HG02938 (cell line): ENCODE results near the gene RCAN2.

Source experiments
- ATAC-seq: cut with Tn5 transposase; IDR thresholded peaks from one replicate; pipeline ENCODE4 v1.9.1; 2021; ENCODE audit warnings: mild to moderate bottlenecking, moderate library complexity; ENCODE audit not compliant: unreplicated experiment

The RCAN2 gene

GRCh38 chr6:46293641-46294316 is 197.5 kb downstream of the RCAN2 start:
- ATAC-seq, result peak; percentile 80

- ATAC-seq, result no peak
Measured at GRCh38 chr6:46291880-46292279, 199.4 kb downstream of the RCAN2 start.

GRCh38 chr6:46291275-46291633 is 200.0 kb downstream of the RCAN2 start:
- no peak for ATAC-seq

- ATAC-seq, result no peak
Measured at GRCh38 chr6:46290421-46291274, 200.6 kb downstream of the RCAN2 start.

- no peak for ATAC-seq
Measured at GRCh38 chr6:46289898-46290297, 201.4 kb downstream of the RCAN2 start.

GRCh38 chr6:46288835-46289234 is 202.4 kb downstream of the RCAN2 start:
- no peak for ATAC-seq

- ATAC-seq, result no peak
Measured at GRCh38 chr6:46287681-46288080, 203.6 kb downstream of the RCAN2 start.

GRCh38 chr6:46287043-46287442 is 204.2 kb downstream of the RCAN2 start:
- ATAC-seq, result no peak

- no peak for ATAC-seq
Measured at GRCh38 chr6:46284475-46284874, 206.8 kb downstream of the RCAN2 start.

GRCh38 chr6:46281110-46281509 is 210.1 kb downstream of the RCAN2 start:
- no peak for ATAC-seq

- no peak for ATAC-seq
Measured at GRCh38 chr6:46279874-46280273, 211.4 kb downstream of the RCAN2 start.

GRCh38 chr6:46276576-46277142 is 214.6 kb downstream of the RCAN2 start:
- no peak for ATAC-seq

- no peak for ATAC-seq
Measured at GRCh38 chr6:46274502-46274901, 216.7 kb downstream of the RCAN2 start.

- ATAC-seq, result no peak
Measured at GRCh38 chr6:46273911-46274310, 217.3 kb downstream of the RCAN2 start.

GRCh38 chr6:46271728-46272127 is 219.5 kb downstream of the RCAN2 start:
- no peak for ATAC-seq

GRCh38 chr6:46271107-46271506 is 220.1 kb downstream of the RCAN2 start:
- no peak for ATAC-seq

- ATAC-seq, result no peak
Measured at GRCh38 chr6:46270336-46270735, 220.9 kb downstream of the RCAN2 start.

- no peak for ATAC-seq
Measured at GRCh38 chr6:46269447-46270229, 221.6 kb downstream of the RCAN2 start.

GRCh38 chr6:46267515-46267914 is 223.7 kb downstream of the RCAN2 start:
- no peak for ATAC-seq

GRCh38 chr6:46265373-46265772 is 225.9 kb downstream of the RCAN2 start:
- ATAC-seq, result no peak

GRCh38 chr6:46263707-46264086 is 227.6 kb downstream of the RCAN2 start:
- no peak for ATAC-seq
